IMR-90 (cell line): Measurements from ENCODE around the gene MIR17HG. TPM values are rescaled to one million over a fixed set of nuclear protein-coding genes. Genes with fewer than 3 reads are reported as not detected.

Experiments used
- ATAC-seq: fragments of 200-7000 bp; cut with Tn5 transposase; 2 replicates; pipeline ENCODE4 v1.9.1; 2020; ENCODE audit warnings: low read depth, mild to moderate bottlenecking, moderate library complexity
- BruUV-seq: library from RNA; stranded (reverse); fragments of 400-500 nt; replicated peaks from 2 replicates; lab custom pipeline; 2021; lab: Mats Ljungman, UMichigan
- CTCF ChIA-PET: fragments of 300-600 bp; formaldehyde crosslinking; extraction: SDS; loops from one replicate; lab custom pipeline; 2021; ENCODE audit warnings: antibody characterized with exemption; lab: Yijun Ruan, JAX
- POLR2A ChIA-PET: fragments of 300-600 bp; sonication (Branson Sonifier 250); formaldehyde crosslinking; loops from one replicate; lab custom pipeline; 2022; ENCODE audit warnings: antibody characterized with exemption; ENCODE audit not compliant: unreplicated experiment; lab: Charles Lee
- DNase-seq: peaks from one replicate; pipeline ENCODE4 v3.0.0; 2013
- H2AFZ ChIP-seq: replicated peaks from 2 replicates; pipeline ENCODE3; 2013; ENCODE audit warnings: low read length, mild to moderate bottlenecking; ENCODE audit not compliant: poor library complexity
- H2AK5ac ChIP-seq: 2 replicates; pipeline ENCODE4 v1.6.1; 2013; ENCODE audit warnings: low read depth, low read length, inconsistent platforms
- H2AK9ac ChIP-seq: replicated peaks from 2 replicates; pipeline ENCODE3; 2013; ENCODE audit warnings: mild to moderate bottlenecking, low read depth, low read length, moderate library complexity; ENCODE audit not compliant: poor library complexity
- H2BK120ac ChIP-seq: 2 replicates; pipeline ENCODE4 v1.6.1; 2013; ENCODE audit warnings: low read depth, low read length, inconsistent platforms
- H2BK15ac ChIP-seq: 3 replicates; pipeline ENCODE4 v1.6.1; 2013; ENCODE audit warnings: low read depth, low read length, inconsistent platforms
- H2BK20ac ChIP-seq: 2 replicates; pipeline ENCODE4 v1.6.1; 2013; ENCODE audit warnings: low read depth, mild to moderate bottlenecking, inconsistent platforms, low read length, moderate library complexity
- H2BK5ac ChIP-seq: 2 replicates; pipeline ENCODE4 v1.6.1; 2013; ENCODE audit warnings: mild to moderate bottlenecking, low read depth, low read length, inconsistent platforms; ENCODE audit not compliant: poor library complexity, severe bottlenecking
- H3K14ac ChIP-seq: replicated peaks from 2 replicates; pipeline ENCODE4 v1.6.1; 2013; ENCODE audit warnings: low read depth, low read length, inconsistent platforms
- H3K18ac ChIP-seq: 2 replicates; pipeline ENCODE4 v1.6.1; 2013; ENCODE audit warnings: low read depth, low read length, control low read depth
- H3K23ac ChIP-seq: 2 replicates; pipeline ENCODE4 v1.6.1; 2013; ENCODE audit warnings: low read depth, low read length, inconsistent platforms
- H3K27ac ChIP-seq: 2 replicates; pipeline ENCODE4 v1.5.1; 2013; ENCODE audit warnings: mild to moderate bottlenecking, control low read depth, low read length; ENCODE audit not compliant: insufficient read depth
- H3K27me3 ChIP-seq: 2 replicates; pipeline ENCODE4 v1.6.1; 2013; ENCODE audit warnings: low read length; ENCODE audit not compliant: control insufficient read depth, insufficient read depth
- H3K36me3 ChIP-seq: 2 replicates; pipeline ENCODE4 v1.6.1; 2013; ENCODE audit warnings: low read length, mixed read lengths; ENCODE audit not compliant: control insufficient read depth, insufficient read depth
- H3K4ac ChIP-seq: 2 replicates; pipeline ENCODE4 v1.6.1; 2013; ENCODE audit warnings: low read depth, low read length, inconsistent platforms
- H3K4me1 ChIP-seq: 2 replicates; pipeline ENCODE4 v1.6.1; 2013; ENCODE audit warnings: low read length, mixed read lengths; ENCODE audit not compliant: control insufficient read depth, insufficient read depth
- H3K4me2 ChIP-seq: 2 replicates; pipeline ENCODE4 v1.6.1; 2013; ENCODE audit warnings: low read depth, mild to moderate bottlenecking, control low read depth, low read length, moderate library complexity
- H3K4me3 ChIP-seq: 2 replicates; pipeline ENCODE4 v1.5.1; 2013; ENCODE audit warnings: low read depth, mild to moderate bottlenecking, control low read depth, low read length, moderate library complexity; ENCODE audit not compliant: insufficient read depth
- H3K56ac ChIP-seq: 2 replicates; pipeline ENCODE4 v1.6.1; 2013; ENCODE audit warnings: low read length, inconsistent platforms; ENCODE audit not compliant: insufficient read depth; ENCODE audit errors: extremely low read depth
- H3K79me1 ChIP-seq, 2 experiments: 2 replicates each; pipeline ENCODE4 v1.6.1; 2013; ENCODE audit warnings: low read length in 2 of 2, inconsistent platforms in 1 of 2, low read depth in 1 of 2
- H3K9ac ChIP-seq: 2 replicates; pipeline ENCODE4 v1.6.1; 2013; ENCODE audit warnings: low read depth, low read length, control low read depth
- H3K9me1 ChIP-seq: 2 replicates; pipeline ENCODE4 v1.6.1; 2013; ENCODE audit warnings: low read length, inconsistent platforms; ENCODE audit not compliant: insufficient read depth
- H3K9me3 ChIP-seq: 2 replicates; pipeline ENCODE4 v1.6.1; 2013; ENCODE audit warnings: low read length; ENCODE audit not compliant: control insufficient read depth, insufficient read depth
- H4K20me1 ChIP-seq: 2 replicates; pipeline ENCODE4 v1.6.1; 2013; ENCODE audit warnings: low read length, inconsistent platforms; ENCODE audit not compliant: insufficient read depth
- H4K5ac ChIP-seq: 2 replicates; pipeline ENCODE4 v1.6.1; 2013; ENCODE audit warnings: mild to moderate bottlenecking, low read depth, low read length, control low read depth
- H4K8ac ChIP-seq, 2 experiments: 2 replicates each; pipeline ENCODE4 v1.6.1; 2013; ENCODE audit warnings: low read depth in 2 of 2, low read length in 2 of 2, control low read depth in 1 of 2, inconsistent platforms in 1 of 2
- H4K91ac ChIP-seq: 2 replicates; pipeline ENCODE4 v1.6.1; 2013; ENCODE audit warnings: low read depth, low read length, inconsistent platforms; ENCODE audit not compliant: insufficient read depth
- FOS ChIP-seq: fragments of 150-350 bp; IDR thresholded peaks from 2 replicates; pipeline ENCODE4 v1.6.1; 2016; ENCODE audit warnings: low read depth, low read length
- RAD21 ChIP-seq: IDR thresholded peaks from 2 replicates; pipeline ENCODE4 v1.6.1; 2012; ENCODE audit warnings: low read length, improper control_type of control experiment
- WGBS, 2 experiments: methylation state at CpG; one replicate each; pipeline versions ENCODE4 v1.1.5 to v1.1.7; 2013; ENCODE audit warnings: missing lambda C conversion rate in 2 of 2; ENCODE audit not compliant: insufficient read length in 1 of 2; ENCODE audit errors: extremely low coverage in 2 of 2; 5-methylcytosine and 5-hydroxymethylcytosine counted together
- dilution Hi-C: fragments of 300-500 bp; cut with HindIII; formaldehyde crosslinking; loops from one replicate; pipeline ENCODE4 v1.14.3; 2018; ENCODE audit warnings: low sequenced_read_pairs; ENCODE audit not compliant: unreplicated experiment
- in situ Hi-C: fragments of 300-500 bp; cut with MboI; formaldehyde crosslinking; loops from 3 replicates; pipeline ENCODE4 v1.14.3; 2019; ENCODE audit warnings: low sequenced_read_pairs, inconsistent platforms, mixed read lengths
- intact Hi-C: fragments of 100-400 bp; cut with micrococcal nuclease; formaldehyde crosslinking; loops from 2 replicates; pipeline ENCODE4 v1.10.0; 2022
- polyA plus RNA-seq, 3 experiments: library from polyadenylated mRNA; depleted of rRNA; stranded (reverse); fragments of >200 nt; gene quantifications; 2 replicates each; pipeline ENCODE4 v1.2.3, GENCODE V29; 2012; ENCODE audit warnings: low replicate concordance in 1 of 3
- total RNA-seq: library from RNA; depleted of rRNA; stranded (reverse); fragments of >200 nt; gene quantifications from 2 replicates; pipeline ENCODE4 v1.2.3, GENCODE V29; 2012
- TF ChIP-seq, protein P1 (sequence below): conservative IDR thresholded peaks from 2 replicates; pipeline ENCODE4 v1.5.1; 2012; ENCODE audit warnings: mild to moderate bottlenecking, low read depth, low read length, improper control_type of control experiment

The MIR17HG gene
- total and polyA plus RNA-seq, 2 of the 4 experiments (the other 2 are of a cell fraction) = 0.77 to 3.0 TPM

DNA sequence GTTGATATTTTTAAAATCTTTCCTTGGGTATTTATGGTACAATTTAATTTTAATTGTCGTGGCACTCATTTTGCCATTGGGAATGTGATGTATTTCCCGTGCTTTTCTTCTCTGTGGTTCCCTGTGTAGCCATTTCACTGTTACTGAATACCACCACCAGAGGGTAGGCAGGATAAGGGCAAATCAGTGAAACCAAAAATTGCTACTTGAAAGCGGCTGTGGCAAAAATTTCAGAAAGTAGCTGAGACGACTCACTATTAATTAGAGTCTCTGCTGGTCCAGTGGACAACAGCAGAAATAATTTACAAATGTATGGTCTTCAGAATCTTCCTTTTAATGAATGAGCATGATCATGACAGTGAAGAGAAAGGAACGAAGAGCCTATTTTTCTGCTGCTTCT lies 34.4 kb upstream of the MIR17HG start:
- POLR2A ChIA-PET = no interaction called here
- no peak overlapping the region for H2BK20ac ChIP-seq
- no peak overlapping the region for H2AK5ac ChIP-seq
- no peak overlapping the region for H4K5ac ChIP-seq
- H3K9ac ChIP-seq = no peak overlapping the region
- TF ChIP-seq RAD21 (peak; percentile 18; the same call in 1 of the 2 replicates), FOS (no peak)
- TF ChIP-seq, protein P1, sequence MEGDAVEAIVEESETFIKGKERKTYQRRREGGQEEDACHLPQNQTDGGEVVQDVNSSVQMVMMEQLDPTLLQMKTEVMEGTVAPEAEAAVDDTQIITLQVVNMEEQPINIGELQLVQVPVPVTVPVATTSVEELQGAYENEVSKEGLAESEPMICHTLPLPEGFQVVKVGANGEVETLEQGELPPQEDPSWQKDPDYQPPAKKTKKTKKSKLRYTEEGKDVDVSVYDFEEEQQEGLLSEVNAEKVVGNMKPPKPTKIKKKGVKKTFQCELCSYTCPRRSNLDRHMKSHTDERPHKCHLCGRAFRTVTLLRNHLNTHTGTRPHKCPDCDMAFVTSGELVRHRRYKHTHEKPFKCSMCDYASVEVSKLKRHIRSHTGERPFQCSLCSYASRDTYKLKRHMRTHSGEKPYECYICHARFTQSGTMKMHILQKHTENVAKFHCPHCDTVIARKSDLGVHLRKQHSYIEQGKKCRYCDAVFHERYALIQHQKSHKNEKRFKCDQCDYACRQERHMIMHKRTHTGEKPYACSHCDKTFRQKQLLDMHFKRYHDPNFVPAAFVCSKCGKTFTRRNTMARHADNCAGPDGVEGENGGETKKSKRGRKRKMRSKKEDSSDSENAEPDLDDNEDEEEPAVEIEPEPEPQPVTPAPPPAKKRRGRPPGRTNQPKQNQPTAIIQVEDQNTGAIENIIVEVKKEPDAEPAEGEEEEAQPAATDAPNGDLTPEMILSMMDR = peak; percentile 26
- no CpG with 5 or more reads among the region's 5 CpGs for WGBS, 2 experiments
- intact Hi-C loops (loop anchor here (5.0 kb wide), 1 partner anchor 89 kb away; no protein-coding TSS in a partner anchor), in situ Hi-C loops (no loop called here), dilution Hi-C loops (no loop called here)
- no peak overlapping the region for H2AFZ ChIP-seq
- H3K27ac ChIP-seq = no peak overlapping the region
- H3K4me2 ChIP-seq = no peak overlapping the region
- no peak overlapping the region for H4K8ac ChIP-seq
- H3K36me3 ChIP-seq = no peaks in the 10 kb centered on the region
- no peaks in the 10 kb centered on the region for H3K9me3 ChIP-seq
- no peak overlapping the region for H4K91ac ChIP-seq
- ATAC-seq (no peak), DNase-seq (peak; percentile 1)
- no peak overlapping the region for H2AK9ac ChIP-seq
- no peaks in the 10 kb centered on the region for H3K79me1 ChIP-seq
- BruUV-seq = no TSS peak
- H3K9me1 ChIP-seq = no peaks in the 10 kb centered on the region
- H3K14ac ChIP-seq = no peak overlapping the region
- H3K23ac ChIP-seq = no peak overlapping the region
- H2BK15ac ChIP-seq = no peak overlapping the region
- no peak overlapping the region for H3K4me3 ChIP-seq
- no peaks in the 10 kb centered on the region for H4K20me1 ChIP-seq
- no peak overlapping the region for H3K18ac ChIP-seq
- H3K4me1 ChIP-seq = no peaks in the 10 kb centered on the region
- H3K56ac ChIP-seq = no peak overlapping the region
- no peaks in the 10 kb centered on the region; the same call in 1 of the 2 replicates for H3K27me3 ChIP-seq
- CTCF ChIA-PET = no interaction called here
- H2BK5ac ChIP-seq = no peak overlapping the region
- H2BK120ac ChIP-seq = no peak overlapping the region
- no peak overlapping the region for H3K4ac ChIP-seq
